8988T (cell line): ENCODE results near the gene TOR1A.
"Not testable (repeated sequence)": the region's sequence is repeated elsewhere in the genome, so short reads cannot be mapped to it uniquely, and the experiment has no call there.

Source experiments
- DNase-seq: peaks from one replicate; pipeline ENCODE4 v3.0.0; 2011

TOR1A gene

DNA sequence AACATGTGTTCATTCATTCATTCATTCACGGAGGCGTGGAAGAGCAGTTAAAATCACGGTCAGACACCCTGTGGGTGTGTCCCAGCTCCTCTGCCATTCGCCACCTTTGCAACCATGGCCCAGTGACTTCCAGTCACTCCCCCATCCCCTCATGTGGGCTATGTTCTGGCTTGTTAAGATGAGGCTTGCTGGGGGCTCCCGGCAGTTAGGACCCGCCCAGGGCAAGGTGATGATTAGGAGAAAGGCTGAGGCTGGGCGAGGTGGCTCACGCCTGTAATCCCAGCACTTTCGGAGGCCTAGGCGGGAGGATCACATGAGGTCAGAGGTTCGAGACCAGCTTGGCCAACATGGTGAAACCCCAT is 46.2 kb downstream of the TOR1A start:
- DNase-seq: no peak

DNA sequence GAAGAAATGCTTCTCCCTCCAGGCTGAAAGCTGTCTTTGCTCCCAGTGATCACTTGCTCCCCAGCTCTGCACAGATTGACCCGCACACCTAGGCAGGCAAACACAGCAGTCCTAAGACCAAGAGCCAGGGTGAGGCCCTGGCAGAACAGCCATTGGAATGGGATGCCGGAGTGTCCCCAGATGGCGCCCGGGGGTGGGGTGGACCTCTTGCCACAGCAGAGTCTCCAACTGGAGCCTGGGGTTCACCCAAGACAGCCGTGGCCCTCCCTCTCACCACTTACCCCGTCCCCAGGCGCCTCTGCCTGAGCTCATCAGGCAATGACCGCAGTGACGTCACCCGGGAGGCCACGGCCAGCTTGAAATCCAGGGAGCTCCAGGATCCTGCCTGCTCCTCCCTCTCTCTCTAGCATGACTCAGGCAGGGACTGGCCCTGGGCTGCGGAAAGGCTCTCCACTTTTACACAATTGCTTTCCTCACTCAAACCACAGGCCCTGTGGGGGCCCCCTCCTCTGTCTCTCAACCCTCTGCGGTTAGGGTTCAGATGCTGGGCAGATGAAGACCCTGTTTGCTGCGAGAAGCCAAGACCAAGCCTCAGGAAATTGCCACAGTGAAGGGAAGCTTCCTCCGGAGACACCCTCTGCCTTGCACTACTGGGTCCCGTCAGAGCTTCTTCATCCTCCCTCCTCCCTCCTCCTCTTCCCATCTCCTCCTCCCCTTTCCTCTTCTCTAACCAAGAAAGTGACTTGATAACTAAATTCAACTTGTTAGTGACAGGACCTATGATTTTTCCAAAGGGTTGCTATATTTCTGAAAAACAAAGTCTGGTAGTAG is 46.8 kb downstream of the TOR1A start:
- peak; percentile 81 for DNase-seq

DNA sequence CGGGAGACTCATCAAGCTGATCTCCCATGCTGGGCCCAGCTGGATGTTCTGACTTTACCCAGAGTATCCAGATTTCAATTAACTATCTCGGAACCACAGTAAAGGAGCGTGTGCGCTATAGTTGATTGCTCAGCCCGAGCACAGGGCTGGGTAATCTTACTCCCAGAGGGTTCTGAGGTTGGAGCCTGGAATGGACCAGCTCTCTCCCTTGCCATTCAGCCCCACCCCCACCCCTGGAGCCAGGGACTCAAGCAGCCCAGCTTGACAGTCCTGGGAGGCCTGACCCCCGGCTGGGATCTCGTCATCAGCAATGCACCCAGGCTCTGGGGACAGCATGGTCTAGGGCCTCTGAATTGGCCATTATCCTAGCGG is 47.4 kb downstream of the TOR1A start:
- DNase-seq: no peak

DNA sequence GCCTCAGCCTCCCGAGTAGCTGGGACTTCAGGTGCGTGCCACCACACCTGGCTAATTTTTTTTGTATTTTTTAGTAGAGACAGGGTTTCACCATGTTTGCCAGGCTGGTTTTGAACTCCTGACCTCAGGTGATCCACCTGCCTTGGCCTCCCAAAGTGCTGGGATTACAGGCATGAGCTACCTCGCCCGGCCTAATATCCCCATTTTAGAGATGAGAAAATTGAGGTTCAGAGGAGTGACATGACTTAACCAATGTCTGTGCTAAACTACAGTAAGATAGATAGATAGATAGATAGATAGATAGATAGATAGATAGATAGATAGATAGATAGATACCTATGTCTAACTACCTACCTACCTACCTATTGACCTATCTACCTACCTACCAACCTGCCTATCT is 47.8 kb downstream of the TOR1A start:
- not testable (repeated sequence) for DNase-seq

DNA sequence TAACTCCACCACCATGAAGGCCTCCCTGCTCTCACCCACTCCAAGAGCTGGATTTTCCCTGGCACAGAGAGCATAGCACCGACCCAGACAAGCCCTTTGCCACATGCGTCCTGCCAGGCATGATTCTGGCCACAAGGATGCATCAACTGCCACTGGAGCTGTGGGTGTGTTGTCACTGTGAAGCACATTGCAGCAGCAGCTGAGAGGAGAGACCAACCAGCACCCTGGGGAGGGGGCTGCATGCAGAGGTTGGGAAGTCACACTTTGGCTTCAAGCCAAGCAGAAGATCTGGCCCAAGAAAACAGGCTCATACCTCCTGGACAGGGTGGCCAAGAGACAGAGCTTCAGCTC is 48.5 kb downstream of the TOR1A start:
- DNase-seq: no peak

DNA sequence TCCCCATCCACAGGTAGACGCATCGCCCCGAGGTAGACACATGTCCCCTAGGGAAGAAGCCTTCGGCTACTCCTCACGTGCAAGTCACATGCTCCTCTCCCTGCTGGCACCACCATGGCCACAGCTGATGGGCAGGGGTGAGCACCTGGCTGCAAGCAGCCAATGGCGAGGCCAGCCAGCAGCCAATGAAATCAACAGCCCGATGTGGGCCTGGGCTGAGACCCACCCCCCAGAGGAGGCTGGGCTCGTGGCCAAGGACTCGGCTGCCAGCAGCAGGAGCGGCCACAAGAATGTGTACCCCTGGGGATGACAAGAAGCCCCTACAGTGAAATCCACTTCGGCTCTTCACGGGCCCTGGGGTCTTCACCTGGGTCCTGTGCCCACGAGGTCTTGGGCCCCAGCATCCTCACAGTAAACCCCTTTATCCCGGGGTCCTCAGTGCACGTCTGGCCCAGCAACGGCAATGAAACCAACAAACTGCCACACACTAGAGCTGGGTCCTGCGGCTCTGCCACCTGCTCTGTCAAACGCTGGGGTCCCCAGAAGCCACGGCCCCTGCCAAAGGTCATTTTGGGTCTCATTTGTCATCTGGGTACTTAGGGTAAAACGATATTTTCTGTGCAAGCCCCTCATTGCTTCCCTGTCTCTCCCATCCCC is 49.0 kb downstream of the TOR1A start:
- no peak for DNase-seq

DNA sequence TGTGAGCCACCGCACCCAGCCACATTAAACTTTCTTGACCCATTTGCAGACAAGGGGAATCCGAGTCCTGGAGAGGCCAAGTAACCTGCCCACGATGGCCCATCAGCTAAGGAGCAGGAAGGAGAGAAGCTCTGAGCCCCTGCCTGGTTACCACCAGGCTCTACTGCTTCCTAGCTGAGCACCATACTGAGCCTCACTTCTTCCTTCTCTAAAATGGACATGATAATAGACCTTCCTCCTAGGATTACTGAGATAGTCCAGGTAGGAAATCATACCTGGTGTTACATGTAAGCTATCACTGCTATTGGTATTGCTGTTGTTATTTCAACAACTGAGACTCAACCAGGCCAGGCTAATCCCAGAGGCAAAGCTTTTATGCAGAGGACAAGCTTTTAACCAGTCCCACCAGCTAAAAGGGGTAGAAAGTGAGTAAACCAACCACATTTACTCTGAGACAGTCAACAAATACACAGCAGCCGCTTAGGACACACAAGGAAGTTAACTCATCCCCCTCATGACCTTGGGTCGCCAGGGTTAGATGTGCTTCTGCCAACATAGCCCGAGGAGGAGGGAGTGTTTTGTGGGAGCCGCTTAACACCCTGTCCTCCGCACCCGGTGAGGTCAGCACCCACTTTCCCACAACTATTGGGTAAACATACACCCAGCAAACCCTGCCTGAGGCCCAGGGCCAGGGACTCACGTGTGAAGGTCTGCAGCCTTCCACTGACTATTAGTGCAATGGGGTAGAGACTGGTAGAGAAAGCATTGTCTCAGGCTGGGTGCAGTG is 50.5 kb downstream of the TOR1A start:
- DNase-seq: no peak

DNA sequence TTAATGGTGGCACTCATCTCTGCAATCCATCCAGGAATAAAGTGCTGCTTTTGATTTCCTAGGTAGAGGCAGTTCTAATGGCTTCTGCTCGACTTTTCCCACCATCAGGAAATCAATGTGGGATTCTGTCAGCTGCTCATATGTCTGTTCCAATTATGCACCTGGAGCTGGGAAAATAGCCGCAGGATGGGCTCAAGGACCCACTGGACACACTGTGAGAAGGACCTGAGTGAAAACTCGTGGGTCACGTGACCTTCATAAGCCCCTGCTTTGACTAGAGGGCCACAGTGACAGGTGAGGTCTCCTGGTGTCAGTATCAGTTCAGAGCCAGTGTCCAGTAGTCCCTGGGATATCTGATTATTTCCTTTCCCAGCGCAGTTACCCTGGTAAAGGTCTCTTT is 53.2 kb downstream of the TOR1A start:
- DNase-seq: no peak

DNA sequence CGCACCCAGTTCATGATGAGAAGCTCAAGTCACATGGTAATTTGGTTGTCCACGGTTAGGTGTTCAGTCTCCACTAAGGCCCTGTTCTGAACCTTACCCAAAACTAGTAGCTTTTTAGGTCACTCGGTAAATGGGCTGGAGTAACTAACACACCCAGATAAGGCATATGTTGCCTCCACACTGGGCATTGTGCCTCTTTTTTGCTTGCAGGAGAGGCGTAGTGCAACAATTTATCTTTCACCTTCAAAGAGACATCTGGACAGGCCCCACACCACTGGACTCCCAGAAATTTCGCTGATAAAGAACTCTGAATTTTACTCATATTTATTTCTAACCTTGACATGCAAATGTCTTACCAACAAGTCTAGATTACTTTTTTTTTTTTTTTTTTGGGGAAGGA is 54.3 kb downstream of the TOR1A start:
- DNase-seq: no peak

DNA sequence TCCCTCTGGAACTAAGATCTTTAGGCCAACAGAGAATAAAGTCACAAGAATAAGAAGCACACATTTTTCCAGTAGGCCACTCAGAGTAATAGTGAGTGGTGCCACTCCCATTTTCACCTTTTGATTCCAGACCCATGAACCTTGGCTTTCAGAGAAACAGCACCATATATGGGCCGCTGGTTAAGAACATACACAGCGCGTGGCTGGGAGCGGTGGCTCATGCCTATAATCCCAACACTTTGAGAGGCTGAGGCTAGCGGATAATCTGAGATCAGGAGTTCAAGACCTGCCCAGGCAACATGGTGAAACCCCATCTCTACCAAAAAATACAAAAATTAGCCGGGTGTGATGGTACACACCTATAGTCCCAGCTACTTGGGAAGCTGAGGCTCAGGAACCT is 55.5 kb downstream of the TOR1A start:
- DNase-seq: no peak

DNA sequence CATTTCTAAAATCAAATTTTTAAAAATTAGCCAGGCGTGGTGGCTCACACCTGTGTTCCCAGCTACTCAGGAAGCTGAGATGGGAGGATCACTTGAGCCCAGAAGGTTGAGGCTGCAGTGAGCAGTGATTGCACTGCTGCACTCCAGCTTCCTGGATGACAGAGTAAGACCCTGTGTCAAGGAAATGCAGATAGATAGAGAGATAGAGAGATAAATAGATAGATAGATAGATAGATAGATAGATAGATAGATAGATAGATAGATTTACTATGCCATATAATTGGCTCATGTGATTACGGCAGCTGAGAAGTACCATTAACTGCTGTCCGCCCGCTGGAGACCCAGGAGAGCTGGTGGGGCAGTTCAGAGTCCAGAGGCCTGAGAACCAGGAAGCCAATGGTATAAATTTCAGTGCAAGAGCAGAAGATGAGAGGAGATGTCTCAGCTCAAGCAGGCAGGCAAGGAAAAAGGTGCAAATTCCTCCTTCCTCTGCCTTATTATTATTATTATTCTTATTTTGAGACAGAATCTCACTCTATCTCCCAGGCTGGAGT is 58.1 kb downstream of the TOR1A start:
- DNase-seq: no peak

DNA sequence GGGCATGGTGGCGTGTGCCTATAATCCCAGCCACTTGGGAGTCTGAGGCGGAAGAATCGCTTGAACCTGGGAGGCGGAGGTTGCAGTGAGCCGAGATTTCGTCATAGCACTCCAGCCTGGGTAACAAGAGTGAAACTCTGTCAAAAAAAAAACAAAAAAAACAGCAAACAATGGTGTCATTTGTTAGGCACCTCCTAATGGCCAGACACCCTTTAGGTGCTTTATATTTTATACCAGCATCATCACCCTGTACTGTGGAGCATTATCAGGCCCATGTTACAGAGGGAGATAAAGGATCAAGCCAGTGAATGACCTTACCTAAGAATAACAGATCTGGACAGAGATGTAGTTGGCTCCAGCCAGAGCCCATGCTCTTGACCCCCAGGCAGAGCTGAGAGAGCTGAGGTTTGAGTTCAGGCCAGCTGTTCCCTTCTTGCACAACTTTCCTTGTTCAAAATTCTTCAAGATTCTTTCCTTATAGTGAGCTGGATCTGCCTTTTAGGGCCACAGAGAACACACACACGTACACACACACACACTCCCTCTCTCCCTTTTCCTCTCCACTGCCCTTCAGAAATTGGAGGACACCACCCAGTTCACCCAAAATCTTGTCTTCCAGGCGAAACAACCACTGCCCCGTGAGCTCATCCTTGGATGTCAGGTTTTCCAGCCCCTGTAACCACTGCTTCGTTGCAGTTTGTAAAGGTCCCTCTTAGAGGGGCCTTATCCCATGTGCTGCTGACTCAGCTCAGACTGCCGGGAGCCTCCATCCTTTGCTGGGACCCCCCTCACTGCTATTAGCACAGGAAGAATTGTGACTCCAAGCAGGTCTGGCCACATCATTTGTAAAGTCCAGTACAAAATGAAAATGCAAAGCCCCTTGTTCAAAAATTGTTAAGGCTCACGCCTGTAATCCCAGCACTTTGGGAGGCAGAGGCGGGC is 60.7 kb downstream of the TOR1A start:
- DNase-seq: no peak
